ENCODE data around the gene OR5W2. TPM values are rescaled to one million over a fixed set of nuclear protein-coding genes. Genes with fewer than 3 reads are reported as not detected.
A peak's percentile ranks its signal among the peaks of the same experiment; 100 is the strongest.

Gene OR5W2
- total and polyA plus RNA-seq, 9 of the 15 experiments (the other 6 are each of a cell fraction or from before 2014, with no cell fraction given) = not detected

DNA sequence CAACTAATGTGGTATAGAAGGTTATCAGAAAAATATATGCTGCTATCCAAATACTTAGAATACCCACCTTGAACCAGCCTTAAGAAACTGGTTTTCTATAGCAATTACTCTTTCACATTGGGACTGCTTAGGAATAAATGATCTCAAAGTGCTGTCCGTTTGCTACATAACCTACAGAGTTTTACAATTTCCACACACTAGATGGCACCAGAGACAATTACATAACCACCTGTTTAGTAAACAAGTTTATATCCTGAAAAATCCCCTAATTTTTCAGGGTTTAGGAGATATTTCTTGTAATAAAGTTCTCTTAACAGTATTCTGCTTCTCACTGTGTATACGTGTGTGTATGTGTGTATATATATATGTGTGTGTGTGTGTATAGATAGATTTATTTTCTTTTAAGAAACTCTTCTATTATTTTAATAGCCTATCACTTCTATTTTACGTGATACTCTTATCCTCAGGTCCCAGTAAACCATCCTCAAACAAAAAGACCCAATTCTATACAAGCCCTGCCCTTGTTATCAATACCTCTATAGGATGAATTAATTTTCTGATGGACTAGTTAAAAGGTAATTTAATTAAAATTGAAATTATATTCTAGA is 28.5 kb upstream of the OR5W2 start:
- no peaks in the 10 kb centered on the region for H3K4me1 ChIP-seq (replicated peaks in 1 of 2; ENCODE audit: control insufficient read depth in 2 of 2, insufficient read depth in 2 of 2, low read length in 2 of 2)
- no peak overlapping the region for H3K27ac ChIP-seq (ENCODE audit: extremely low read depth, low read depth, low read length)
- H3K36me3 ChIP-seq (ENCODE audit: control insufficient read depth, insufficient read depth, low read length) = no peaks in the 10 kb centered on the region
- 2% methylated on average over 3 of the region's 3 CpGs for WGBS (ENCODE audit: insufficient coverage, low coverage, missing lambda C conversion rate)
- H3K9ac ChIP-seq (ENCODE audit: insufficient read depth in 1 of 2, low read depth in 2 of 2, low read length in 2 of 2) = no peak overlapping the region
- in situ Hi-C loops (cut with MboI) (loop anchor here (25.0 kb wide), 2 partner anchors 844 to 1319 kb away; no protein-coding TSS in a partner anchor), intact Hi-C loops (cut with micrococcal nuclease) (loop anchor here (2.0 to 10.0 kb wide), 2 partner anchors 840 to 1302 kb away; no protein-coding TSS in a partner anchor)
- H3K27me3 ChIP-seq (ENCODE audit: control insufficient read depth in 2 of 2, insufficient read depth in 2 of 2, low read length in 2 of 2) = no peaks in the 10 kb centered on the region
- H2AFZ ChIP-seq (ENCODE audit: low read depth, low read length) = no peak overlapping the region
- FAIRE-seq = no peak
- H3K4me2 ChIP-seq (ENCODE audit: insufficient read depth, low read length) = no peak overlapping the region
- no peak for ATAC-seq
- no peaks in the 10 kb centered on the region for H3K9me1 ChIP-seq (ENCODE audit: control insufficient read depth, insufficient read depth, low read length)
- H4K20me1 ChIP-seq (replicated peaks; ENCODE audit: control insufficient read depth, insufficient read depth, low read length) = no peaks in the 10 kb centered on the region
- CTCF ChIA-PET (ENCODE audit: low intra/inter-chr PET ratio) = interaction anchor here (1.2 to 1.3 kb wide), 2 partner anchors 840 to 1307 kb away, joined by 3 to 5 read pairs; no protein-coding TSS in a partner anchor
- DNase-seq (ENCODE audit: extremely low read depth in 1 of 4, low spot score in 3 of 4) = peak; percentile 4 to 28 (median 5)
- POLR2A ChIA-PET = no interaction called here
- no peaks in the 10 kb centered on the region for H3K79me2 ChIP-seq (ENCODE audit: control insufficient read depth, insufficient read depth, low read length)
- H3K9me3 ChIP-seq (replicated peaks; ENCODE audit: control insufficient read depth, insufficient read depth, low read depth, low read length) = no peaks in the 10 kb centered on the region
- no peak overlapping the region for H3K4me3 ChIP-seq
- BruUV-seq (replicated peaks) = no TSS peak
- TF ChIP-seq, protein P1, sequence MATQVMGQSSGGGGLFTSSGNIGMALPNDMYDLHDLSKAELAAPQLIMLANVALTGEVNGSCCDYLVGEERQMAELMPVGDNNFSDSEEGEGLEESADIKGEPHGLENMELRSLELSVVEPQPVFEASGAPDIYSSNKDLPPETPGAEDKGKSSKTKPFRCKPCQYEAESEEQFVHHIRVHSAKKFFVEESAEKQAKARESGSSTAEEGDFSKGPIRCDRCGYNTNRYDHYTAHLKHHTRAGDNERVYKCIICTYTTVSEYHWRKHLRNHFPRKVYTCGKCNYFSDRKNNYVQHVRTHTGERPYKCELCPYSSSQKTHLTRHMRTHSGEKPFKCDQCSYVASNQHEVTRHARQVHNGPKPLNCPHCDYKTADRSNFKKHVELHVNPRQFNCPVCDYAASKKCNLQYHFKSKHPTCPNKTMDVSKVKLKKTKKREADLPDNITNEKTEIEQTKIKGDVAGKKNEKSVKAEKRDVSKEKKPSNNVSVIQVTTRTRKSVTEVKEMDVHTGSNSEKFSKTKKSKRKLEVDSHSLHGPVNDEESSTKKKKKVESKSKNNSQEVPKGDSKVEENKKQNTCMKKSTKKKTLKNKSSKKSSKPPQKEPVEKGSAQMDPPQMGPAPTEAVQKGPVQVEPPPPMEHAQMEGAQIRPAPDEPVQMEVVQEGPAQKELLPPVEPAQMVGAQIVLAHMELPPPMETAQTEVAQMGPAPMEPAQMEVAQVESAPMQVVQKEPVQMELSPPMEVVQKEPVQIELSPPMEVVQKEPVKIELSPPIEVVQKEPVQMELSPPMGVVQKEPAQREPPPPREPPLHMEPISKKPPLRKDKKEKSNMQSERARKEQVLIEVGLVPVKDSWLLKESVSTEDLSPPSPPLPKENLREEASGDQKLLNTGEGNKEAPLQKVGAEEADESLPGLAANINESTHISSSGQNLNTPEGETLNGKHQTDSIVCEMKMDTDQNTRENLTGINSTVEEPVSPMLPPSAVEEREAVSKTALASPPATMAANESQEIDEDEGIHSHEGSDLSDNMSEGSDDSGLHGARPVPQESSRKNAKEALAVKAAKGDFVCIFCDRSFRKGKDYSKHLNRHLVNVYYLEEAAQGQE (IDR thresholded peaks at IDR 0.05; ENCODE audit: borderline replicate concordance) = peak; percentile 40; the same call in 1 of the 2 replicates
- TF ChIP-seq, protein P1 (CRISPR knock-in tag; IDR thresholded peaks at IDR 0.05; ENCODE audit: low read depth) = no peak
- no peak for TF ChIP-seq KLF10 (CRISPR knock-in tag; IDR thresholded peaks at IDR 0.05)
- TF ChIP-seq, protein P2, sequence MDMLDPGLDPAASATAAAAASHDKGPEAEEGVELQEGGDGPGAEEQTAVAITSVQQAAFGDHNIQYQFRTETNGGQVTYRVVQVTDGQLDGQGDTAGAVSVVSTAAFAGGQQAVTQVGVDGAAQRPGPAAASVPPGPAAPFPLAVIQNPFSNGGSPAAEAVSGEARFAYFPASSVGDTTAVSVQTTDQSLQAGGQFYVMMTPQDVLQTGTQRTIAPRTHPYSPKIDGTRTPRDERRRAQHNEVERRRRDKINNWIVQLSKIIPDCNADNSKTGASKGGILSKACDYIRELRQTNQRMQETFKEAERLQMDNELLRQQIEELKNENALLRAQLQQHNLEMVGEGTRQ (CRISPR knock-in tag; IDR thresholded peaks at IDR 0.05) = no peak
- no peak for TF ChIP-seq SAFB2 (IDR thresholded peaks at IDR 0.05; ENCODE audit: borderline replicate concordance, low read depth, low read length, severe bottlenecking)
- TF ChIP-seq TBP (optimal IDR thresholded peaks at IDR 0.05; ENCODE audit: low read depth, low read length) = no peak
- TF ChIP-seq, protein P3, sequence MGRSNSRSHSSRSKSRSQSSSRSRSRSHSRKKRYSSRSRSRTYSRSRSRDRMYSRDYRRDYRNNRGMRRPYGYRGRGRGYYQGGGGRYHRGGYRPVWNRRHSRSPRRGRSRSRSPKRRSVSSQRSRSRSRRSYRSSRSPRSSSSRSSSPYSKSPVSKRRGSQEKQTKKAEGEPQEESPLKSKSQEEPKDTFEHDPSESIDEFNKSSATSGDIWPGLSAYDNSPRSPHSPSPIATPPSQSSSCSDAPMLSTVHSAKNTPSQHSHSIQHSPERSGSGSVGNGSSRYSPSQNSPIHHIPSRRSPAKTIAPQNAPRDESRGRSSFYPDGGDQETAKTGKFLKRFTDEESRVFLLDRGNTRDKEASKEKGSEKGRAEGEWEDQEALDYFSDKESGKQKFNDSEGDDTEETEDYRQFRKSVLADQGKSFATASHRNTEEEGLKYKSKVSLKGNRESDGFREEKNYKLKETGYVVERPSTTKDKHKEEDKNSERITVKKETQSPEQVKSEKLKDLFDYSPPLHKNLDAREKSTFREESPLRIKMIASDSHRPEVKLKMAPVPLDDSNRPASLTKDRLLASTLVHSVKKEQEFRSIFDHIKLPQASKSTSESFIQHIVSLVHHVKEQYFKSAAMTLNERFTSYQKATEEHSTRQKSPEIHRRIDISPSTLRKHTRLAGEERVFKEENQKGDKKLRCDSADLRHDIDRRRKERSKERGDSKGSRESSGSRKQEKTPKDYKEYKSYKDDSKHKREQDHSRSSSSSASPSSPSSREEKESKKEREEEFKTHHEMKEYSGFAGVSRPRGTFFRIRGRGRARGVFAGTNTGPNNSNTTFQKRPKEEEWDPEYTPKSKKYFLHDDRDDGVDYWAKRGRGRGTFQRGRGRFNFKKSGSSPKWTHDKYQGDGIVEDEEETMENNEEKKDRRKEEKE (IDR thresholded peaks at IDR 0.05; ENCODE audit: borderline replicate concordance in 1 of 2, control insufficient read depth in 1 of 2, low read depth in 2 of 2, low read length in 1 of 2) = no peak
- TF ChIP-seq RAD21 (CRISPR knock-in tag; conservative IDR thresholded peaks at IDR 0.05 in 1 of 2, IDR thresholded peaks at IDR 0.05 in 1 of 2) = peak; percentile 58 to 62
- no peak for TF ChIP-seq SAFB (IDR thresholded peaks at IDR 0.05; ENCODE audit: borderline replicate concordance, low read depth, low read length)
